ENCODE measurements around the gene EHBP1L1.

EHBP1L1 gene

GRCh38 chr11:65577756-65578109 is 1.9 kb downstream of the EHBP1L1 start:
- DNase-seq (ENCODE audit: low spot score) = no peak

- DNase-seq (ENCODE audit: low spot score) = no peak
Observed at GRCh38 chr11:65578134-65578533, 2.3 kb downstream of the EHBP1L1 start.

DNA sequence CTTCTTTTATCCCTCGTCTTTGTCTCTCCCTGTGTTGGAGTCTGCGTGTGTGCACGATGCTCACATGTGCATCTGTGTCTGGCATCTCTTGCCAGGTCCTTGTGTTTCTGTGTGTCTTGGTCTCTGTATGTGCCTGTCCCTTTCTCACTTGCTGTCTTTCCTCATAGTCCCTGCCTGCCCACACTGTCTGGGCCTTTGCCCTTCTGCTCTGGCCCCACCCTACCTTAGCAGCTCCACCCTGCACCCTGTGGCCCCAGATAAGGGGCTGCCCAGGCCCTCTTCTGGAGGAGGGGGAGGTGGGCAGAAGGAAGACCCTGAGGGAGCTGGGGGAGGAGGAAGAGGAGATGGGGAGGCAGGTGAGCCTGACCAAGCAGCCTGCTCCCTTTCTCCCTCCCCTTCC is 2.8 kb downstream of the EHBP1L1 start:
- DNase-seq (ENCODE audit: low spot score) = no peak

DNA sequence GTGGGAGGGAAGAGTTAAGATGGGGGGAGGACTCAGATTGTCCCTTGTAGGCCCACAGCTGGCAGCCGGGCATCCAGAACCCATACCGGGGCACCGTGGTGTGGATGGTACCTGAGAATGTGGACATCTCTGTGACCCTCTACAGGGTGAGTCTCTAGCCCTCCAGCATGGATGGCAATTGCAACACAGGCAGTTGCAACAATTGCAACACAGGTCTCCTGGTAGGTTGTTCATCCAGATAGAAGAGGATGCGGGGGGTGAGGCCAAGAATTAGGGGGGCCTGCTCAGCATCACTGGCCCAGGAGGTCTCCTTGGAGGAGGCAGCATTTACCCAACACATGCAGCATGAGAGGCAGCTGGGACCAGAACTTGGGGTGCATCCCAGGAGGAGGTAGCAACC is 3.4 kb downstream of the EHBP1L1 start:
- DNase-seq (ENCODE audit: low spot score) = no peak

DNA sequence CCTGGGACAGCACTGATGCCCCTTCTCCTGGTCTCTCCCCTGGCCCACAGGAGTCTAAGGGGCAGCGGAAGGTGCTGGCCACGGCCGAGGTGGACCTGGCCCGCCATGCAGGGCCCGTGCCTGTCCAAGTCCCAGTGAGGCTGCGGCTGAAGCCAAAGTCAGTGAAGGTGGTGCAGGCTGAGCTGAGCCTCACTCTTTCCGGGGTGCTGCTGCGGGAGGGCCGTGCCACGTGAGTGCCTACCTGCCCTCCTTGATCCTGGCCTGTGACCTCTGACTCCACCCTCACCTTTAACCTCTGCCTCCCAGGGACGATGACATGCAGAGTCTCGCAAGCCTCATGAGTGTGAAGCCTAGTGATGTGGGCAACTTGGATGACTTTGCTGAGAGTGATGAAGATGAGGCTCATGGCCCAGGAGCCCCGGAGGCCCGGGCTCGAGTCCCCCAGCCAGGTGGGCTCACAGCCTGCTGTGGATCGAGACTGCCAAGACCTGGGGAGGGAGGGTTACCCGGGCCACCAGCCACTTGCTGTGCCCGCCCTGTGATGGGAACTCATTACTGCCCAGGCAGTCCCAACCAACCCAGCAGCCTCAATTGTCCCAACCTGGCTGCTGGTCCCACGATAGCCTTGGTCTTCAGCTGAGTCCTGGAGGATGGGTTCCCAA is 4.3 kb downstream of the EHBP1L1 start:
- DNase-seq (ENCODE audit: low spot score) = no peak

DNA sequence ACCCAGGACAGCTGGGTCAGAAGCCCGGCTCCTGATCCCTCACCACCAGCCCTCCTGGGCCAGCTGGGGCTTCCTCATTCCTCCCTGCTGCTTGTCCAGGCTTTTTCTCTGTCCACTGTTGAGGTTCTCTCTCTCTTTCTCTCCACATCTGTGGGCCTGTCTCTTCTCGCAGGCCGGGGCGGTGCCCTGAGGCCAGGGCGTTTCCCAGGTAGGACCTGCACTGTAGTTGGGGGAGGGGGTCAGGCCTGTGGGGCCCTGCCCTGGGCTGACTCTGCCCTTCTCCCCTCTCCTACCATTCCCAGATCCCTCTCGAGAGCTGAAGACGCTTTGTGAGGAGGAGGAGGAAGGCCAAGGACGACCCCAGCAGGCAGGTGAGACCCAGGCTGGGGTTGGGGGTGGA is 4.9 kb downstream of the EHBP1L1 start:
- no peak for DNase-seq (ENCODE audit: low spot score)

- DNase-seq (ENCODE audit: low spot score) = no peak
Observed at GRCh38 chr11:65581928-65582327, 6.1 kb downstream of the EHBP1L1 start.

DNA sequence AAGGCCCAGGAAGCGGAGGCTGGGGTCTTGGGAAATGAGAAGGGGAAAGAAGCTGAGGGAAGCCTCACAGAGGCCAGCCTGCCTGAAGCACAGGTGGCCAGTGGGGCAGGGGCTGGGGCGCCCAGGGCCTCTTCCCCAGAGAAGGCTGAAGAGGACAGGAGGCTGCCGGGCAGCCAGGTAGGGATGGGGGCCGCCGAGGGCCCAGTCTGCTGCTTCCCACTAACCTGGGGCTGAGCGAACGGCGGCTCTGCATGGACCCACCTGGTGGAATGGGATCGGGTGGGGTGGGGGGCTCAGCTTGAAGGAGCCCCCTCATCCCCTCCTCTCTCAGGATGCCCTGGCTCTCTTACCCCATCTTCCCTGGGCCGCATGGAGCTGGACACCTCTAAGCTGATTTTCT is 7.7 kb downstream of the EHBP1L1 start:
- DNase-seq (ENCODE audit: low spot score) = no peak

GRCh38 chr11:65584106-65584505 is 8.3 kb downstream of the EHBP1L1 start:
- no peak for DNase-seq (ENCODE audit: low spot score)

- DNase-seq (ENCODE audit: low spot score) = no peak
Observed at GRCh38 chr11:65584723-65585171, 8.9 kb downstream of the EHBP1L1 start.

DNA sequence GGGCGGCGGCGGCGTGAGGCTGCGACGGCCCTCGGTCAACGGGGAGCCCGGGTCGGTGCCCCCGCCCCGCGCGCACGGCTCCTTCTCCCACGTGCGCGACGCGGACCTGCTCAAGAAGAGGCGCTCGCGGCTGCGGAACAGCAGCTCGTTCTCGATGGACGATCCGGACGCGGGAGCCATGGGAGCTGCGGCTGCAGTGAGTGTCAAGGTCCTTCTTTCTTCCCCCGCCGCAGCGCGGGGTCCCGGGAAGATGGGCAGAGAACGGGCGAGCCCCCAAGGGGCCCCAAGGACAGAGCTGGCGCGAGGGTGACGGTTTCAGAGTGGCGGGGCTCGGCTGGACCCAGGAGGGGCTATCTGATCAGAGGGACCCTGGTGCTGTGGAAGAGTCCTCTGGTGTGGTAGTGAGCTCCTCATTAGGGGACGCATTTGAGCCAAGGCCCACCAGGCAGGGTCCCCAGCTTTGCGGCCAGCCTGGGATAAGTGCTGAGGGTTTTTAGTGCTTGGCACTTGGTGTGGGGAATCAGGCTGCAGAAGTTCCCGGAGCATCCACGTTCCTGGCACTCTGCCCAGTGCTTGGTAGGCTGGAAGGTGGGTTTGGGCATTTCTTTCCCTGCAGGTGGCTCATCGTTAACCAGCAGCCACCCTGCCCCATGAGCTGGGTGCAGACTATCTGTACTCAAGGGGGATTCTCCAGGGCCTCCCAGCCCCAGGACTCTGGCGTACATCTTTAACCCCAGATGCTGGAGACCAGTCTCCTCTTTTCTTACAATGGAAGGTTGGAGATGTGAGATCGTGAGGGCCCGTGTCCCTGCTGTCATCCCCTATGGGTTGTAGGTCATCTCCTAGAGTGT is 9.8 kb downstream of the EHBP1L1 start:
- DNase-seq (ENCODE audit: low spot score) = no peak

DNA sequence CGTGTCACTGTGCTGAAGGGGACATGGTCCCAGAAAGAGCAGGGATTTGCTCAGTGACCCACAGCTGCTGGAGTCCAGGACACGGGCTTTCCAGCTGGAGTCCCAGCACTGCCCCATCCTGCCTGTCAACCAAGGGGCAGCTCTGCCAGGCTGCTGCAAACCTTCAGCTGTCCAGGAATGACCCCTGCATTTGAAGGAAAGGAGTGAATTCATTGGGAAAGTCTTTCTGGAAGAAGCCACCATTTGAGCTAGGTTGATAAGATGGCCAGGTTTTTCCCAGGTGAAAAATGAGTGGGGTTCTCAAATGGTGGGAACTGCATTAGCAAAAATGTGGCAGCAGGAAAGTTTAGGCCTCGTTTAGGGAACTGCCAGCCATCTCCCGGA is 10.4 kb downstream of the EHBP1L1 start:
- no peak for DNase-seq (ENCODE audit: low spot score)

DNA sequence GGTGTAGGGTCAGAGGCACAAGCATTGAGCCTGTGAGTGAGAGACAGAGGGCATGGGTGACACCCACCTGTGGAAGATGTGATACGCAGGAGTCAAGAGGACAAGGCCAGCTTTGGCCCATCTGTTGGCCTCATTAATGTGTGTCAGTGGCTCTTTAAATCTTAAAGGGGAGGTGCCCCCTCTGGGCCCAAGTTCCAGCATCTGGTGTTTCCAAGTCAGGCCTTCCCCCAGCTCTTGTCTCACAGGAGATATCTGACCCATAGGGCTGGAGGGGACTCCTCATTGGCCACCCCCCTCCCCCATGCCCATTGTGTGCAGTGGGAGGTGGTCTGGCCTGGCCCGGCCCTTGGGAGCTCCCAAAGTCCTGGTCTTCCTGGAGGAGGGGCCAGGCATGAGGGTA is 10.8 kb downstream of the EHBP1L1 start:
- DNase-seq (ENCODE audit: low spot score) = peak; percentile 56

DNA sequence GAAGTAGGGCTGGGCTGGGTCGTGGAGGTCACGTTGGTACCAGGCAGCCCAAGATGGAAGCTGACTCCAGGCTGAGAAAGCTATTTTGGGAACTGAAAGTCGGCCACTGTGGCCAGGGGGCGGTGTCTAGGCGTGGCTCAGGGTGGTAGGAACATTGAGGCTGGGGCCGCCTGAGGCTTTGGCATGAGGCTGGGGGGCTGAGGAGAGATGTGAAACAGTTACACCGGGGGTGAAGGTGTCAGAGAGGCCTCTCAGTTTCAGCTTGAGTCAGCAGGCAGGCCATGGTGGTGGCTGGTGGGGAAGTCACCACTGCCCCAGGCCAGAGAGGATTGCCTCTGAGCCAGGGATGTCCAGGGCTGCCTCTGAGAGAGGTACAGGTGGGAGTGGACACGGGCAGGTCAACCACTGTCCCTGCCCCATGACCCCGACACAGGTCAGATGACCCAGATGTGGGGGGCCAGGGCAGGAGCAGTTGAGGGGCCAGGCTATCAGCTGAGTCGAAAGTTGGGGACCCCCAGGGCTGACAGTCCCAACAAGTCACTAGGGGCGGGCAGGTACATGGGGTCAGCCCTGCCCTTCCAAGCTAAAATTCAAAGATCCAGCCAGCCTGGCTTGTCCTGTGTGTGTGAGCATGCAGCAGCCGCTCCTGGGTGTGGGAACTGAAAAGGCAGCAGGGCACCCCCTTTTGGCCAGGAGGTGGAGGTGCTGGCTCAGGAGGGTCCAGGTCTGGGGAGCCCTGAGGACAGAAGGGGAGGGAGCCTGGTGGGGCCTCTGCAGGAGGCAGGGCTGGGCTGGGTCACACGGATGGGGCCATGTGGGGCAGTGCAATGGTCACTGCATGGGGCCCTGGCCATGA is 12.6 kb downstream of the EHBP1L1 start:
- peak; percentile 71 for DNase-seq (ENCODE audit: low spot score)

DNA sequence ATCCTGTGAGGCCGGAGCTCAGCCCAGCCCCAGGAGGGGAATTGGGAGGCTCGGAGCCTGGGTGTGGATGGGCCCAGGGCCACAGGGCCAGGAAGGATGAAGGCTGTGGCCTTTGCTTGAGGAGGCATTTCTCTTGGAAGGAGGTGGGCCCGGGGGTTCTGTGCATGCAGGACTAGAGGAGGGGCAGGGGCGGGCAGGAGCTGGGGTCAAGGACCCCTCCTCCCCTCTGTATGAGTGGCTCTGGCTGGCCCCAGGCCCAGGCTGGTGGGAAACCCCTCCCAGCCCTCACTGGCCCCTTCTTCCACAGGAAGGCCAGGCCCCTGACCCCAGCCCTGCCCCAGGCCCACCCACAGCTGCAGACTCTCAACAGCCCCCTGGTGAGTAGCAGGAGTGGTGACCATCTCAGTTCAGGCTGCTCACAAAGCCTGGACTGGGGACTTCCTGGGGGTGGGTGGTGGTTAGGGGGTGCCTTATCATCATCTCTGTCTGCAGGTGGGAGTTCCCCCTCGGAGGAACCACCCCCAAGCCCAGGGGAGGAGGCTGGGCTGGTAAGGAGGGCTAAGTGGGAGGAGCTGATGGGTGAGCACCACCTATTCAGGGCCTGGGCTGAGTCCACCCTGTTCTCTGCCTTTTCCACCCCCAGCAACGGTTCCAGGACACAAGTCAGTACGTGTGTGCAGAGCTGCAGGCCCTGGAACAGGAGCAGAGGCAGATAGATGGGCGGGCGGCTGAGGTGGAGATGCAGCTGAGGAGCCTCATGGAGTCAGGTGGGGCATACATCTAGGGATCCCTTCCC is 13.8 kb downstream of the EHBP1L1 start:
- DNase-seq (ENCODE audit: low spot score) = no peak

GRCh38 chr11:65590240-65590738 is 14.4 kb downstream of the EHBP1L1 start:
- DNase-seq (ENCODE audit: low spot score) = no peak

DNA sequence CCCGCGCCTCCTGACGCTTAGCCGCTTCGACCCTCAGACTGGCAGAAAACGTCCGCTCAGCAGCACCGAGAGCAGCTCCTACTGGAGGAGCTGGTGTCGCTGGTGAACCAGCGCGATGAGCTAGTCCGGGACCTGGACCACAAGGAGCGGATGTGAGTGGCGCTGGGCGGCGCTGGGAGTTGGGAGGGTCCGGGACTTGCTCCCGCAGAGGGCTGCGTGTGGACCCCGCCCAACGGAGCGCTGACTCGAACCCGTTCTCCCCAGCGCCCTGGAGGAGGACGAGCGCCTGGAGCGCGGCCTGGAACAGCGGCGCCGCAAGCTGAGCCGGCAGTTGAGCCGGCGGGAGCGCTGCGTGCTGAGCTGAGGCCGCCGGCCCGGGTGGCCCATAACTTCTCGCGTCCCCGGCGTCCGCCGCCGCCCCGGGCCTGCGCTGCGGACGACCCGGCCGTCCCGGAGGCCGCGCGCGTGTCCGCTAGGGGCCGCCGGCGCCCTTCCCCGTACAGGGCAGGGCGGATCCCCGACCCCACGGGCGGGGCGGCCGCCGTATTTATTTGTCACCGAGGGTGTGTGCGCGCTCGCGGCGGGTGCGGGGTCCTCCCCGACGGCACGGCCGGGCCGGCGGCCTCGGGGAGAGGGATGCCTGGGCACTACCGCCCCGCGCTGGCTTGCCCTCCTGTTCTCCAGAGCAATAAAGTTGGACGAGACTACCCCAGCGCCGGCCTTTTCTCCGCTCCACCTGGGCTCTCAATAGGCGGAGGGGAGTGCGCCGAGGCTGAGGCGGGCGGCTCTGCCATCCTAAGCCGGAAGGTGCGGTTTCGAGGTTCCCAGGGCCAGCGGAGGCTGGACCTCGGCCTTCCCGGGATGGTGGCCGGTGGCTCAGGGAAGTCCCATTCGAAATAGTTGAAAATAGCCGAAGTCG is 16.3 kb downstream of the EHBP1L1 start:
- no peak for DNase-seq (ENCODE audit: low spot score)

- DNase-seq (ENCODE audit: low spot score) = no peak
Observed at GRCh38 chr11:65592858-65593517, 17.1 kb downstream of the EHBP1L1 start.

DNA sequence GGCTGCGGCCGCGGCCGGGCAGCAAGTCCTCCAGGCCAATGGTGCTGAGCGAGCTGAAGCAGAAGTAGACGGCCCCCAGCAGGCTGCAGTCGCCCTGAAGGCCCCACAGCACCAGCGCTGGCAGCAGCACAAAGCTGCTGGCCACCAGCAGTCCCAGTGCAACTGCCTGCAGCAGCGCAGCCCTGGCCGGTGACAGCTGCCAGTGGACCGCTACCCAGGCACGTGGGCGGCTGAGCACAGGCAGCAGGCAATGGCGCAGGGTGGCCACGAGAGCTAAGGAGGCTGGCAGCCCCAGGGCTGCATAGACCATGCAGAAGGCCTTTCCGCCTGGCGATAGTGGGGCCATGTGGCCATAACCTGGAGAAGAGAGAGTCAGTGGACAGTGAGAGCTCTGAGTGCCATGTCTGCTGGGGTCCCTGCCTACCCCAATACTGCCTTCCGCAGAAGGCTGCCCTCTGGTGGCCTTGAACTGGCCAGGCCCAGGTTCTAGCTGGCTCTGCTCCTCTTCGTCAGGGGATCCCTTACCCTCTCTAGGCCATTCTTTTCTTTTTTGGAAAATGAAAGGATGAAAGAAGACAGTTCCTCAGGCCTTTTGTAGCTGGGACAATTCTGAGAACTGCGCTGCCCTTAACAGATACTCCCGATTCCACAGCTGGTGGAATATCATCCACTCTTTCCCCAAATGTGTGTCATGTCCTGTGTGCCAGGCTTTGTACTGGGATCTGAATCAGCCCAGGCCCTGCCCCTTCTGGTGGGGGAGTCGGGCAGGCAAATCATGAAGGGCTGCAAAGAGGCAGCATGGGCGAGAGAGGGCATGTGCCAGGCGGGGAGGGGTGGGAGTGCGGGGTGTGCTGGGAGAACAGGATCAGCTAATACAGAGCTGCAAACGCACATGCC is 17.9 kb downstream of the EHBP1L1 start:
- DNase-seq (ENCODE audit: low spot score) = peak; percentile 79
